ENCODE measurements around the gene BCAT1. TPM values are rescaled to one million over a fixed set of nuclear protein-coding genes. Genes with fewer than 3 reads are reported as not detected.
A peak's percentile ranks its signal among the peaks of the same experiment; 100 is the strongest.
"Not testable (repeated sequence)": the region's sequence is repeated elsewhere in the genome, so short reads cannot be mapped to it uniquely, and the experiment has no call there.

The BCAT1 gene
- polyA plus RNA-seq, 12 donors = 32.8 to 156 (median 51.2) TPM

DNA sequence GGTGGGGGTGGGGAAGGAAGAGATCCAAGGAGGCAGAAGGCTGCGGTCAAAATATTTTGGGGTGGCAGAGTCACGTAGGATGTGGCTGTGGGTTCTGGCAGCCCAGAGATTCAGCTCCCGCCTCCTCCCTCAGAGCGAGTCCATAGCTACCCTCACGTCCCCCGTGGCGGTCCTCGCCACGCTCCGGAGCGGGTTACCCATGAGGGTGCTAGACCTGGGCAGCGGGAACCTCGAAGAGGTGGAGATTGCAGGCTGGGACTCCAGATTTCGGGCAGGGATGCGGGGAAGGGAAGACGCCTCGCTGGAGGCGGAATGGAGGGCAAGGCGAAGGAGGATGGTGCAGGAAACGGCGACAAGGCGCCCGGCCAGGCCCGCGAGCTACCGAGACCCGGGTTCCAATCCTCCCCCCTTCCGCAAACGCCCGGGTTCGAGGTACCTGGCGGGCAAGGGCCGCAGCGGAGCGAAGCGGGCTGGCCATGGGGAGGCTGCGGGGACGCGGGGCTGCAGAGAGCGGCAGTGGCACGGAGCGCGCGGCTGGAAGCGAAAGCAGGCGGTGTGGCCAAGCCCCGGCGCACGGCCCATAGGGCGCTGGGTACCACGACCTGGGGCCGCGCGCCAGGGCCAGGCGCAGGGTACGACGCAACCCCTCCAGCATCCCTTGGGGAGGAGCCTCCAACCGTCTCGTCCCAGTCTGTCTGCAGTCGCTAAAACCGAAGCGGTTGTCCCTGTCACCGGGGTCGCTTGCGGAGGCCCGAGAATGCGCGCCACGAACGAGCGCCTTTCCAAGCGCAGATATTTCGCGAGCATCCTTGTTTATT is 46.2 kb downstream of the BCAT1 start:
- peak; percentile 22 for DNase-seq

DNA sequence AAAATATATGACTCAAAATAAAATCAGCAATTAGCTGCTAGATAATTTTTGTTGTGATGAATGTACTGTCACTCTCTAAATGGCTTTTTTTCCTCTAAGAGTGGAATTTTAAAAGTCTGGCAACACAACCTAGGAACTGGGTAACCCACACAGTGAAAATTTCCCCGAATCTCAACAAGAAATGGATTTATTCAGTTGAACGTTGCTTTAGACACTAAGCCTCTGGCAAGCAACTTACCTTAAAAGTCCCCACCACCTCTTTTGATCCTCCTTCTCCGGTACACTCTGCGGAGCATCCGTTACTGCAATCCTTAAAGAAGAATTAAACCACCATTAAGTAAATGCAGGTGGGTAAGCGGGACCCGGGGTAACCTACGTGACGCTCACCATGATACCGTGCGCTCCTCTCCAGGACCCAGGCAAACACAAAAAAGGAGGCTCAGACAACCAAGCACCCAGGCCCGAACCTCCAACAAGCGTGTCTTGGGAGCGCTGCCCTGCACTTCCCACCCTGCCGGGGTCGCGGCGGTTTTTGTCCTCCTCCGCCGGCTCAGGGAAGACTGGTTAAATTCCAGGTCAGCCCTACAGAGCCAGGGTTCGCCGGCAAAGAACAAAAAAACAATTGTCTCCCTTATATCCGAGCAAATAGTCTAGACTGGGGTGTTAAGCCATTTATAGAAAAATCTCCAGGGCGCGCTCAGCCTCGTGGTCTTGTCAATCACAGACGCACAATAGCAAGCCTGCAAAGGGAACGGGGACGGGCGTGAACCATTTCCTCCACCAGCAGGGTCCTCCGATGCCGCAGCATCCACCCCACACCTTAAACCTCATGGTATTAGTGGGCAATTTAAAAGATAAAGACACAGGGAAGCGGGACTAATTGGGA is 47.1 kb downstream of the BCAT1 start:
- no peak for DNase-seq

DNA sequence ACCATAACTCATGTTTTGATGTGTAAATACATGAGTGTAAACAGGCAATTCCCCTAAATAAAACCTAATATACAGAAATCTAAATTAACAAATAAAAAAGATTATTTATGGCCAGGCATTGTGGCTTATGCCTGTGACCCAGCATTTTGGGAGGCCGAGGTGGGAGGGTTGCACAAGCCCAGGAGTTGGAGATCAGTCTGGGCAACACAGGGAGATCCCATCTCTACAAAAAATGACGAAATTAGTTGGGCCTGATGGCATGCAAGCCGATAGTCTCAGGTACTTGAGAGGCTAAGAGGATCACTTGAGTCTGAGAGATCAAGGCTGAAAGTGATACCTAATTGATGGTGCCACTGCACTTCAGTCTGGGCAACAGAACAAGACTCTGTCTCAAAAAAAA is 48.7 kb downstream of the BCAT1 start:
- DNase-seq = no peak

DNA sequence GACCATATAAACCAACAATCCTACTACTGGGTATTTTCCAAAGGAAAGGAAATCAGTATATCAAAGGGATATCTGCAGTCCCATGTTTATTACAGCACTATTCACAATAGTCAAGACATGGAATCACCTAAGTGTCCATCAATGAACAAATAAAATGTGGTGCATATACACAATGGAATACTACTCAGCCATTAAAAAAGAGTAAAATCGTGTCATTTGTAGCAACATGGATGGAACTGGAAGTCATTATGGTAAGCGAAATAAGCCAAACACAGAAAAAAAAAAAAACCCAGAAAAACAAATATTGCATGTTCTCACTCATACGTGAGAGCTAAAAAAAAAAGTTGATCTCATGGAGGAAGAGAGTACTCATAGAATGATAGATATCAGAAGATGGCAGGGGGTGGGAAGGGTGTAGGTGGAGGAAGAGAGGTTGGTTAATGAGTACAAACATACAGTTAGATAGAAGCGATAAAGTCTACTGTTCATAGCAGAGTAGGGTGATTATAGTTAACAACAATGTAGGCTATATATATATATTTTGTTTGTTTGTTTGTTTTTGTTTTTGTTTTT is 49.3 kb downstream of the BCAT1 start:
- no peak for DNase-seq

DNA sequence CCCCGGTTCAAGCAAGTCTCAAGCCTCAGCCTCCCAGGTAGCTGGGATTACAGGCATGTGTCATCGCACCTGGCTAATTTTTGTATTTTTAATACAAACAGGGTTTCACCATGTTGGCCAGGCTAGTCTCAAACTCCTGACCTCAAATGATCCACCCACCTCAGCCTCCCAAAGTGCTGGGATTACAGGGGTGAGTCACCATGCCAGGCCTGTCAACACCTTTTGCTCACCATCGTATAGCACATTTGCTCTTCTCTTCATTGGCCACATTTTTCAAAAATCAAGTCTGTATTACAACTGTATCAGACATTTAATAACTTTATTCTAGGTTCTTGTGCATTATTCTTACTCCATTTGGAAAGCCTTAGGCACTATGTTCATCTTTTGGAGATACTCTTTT is 50.3 kb downstream of the BCAT1 start:
- DNase-seq = no peak

DNA sequence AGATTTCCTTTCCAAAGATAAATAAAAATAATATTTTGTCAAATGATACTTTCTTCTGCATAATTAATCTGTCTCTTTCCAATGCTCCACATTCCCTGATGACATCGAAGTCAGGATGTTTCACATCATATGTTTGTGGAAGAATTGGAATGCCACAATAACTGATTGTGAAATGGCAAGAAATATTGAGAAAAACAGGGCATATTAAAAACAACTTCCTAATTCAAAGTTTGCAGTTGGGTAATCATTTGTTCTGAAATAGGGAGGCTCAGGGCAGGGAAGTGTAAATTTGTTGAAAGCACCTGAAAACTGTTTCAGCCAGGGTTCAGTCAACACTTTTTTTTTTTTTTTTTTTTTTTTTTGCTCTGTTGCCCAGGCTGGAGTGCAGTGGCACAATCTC is 50.7 kb downstream of the BCAT1 start:
- no peak for DNase-seq

DNA sequence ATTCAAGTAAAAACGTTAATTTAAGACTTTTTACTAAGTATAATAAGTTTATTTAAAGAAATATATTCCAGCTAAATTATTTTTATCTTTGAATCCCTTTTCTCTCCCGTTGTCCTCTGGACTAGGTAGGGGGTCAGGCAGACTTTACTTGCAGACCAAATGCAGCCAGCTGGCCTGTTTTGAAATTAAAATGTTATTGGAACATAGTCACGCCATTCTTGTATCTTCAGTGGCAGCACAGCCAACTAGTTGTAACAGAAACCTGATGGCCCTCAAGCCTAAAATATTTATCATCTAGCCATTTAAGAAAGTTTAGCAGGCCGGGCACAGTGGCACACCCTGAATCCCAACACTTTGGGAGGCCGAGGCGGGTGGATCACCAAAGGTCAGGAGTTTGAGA is 52.7 kb downstream of the BCAT1 start:
- DNase-seq = no peak

DNA sequence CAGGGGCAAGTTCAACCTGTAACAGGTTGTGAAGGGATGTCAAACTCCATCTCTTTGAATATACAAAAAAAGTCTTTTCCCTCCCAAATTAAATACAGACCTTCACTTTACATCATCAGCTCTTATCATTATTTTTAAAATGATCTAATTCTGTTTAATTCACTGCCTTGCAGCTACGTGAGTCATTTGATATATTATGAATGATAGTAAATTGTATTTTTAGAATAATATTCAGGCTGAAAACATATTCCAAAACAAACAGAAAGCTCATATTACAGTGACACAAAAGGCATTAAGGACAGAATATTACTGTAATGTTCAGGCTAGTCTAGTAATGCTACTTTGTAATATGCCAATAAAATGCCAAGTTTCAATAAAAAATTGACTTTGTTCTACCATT is 53.3 kb downstream of the BCAT1 start:
- DNase-seq = no peak

DNA sequence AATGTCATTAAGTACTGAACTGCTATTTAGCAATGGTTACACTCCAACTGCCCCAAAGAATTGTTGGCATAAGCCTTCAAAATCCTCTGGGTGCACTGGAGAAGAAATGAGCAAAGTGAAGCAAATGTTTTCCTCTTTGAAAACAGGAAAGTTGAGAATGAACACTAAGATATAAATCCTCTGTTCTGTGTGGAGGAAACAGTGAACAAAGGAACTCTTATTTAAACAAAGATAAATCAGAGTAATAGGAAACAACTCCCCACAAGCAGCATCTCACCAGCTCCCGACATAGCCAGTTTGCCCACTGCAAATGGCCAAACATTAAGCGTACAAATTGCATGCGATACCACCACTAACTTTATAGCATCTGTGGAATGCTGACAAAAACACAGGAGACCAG is 54.0 kb downstream of the BCAT1 start:
- DNase-seq = no peak

DNA sequence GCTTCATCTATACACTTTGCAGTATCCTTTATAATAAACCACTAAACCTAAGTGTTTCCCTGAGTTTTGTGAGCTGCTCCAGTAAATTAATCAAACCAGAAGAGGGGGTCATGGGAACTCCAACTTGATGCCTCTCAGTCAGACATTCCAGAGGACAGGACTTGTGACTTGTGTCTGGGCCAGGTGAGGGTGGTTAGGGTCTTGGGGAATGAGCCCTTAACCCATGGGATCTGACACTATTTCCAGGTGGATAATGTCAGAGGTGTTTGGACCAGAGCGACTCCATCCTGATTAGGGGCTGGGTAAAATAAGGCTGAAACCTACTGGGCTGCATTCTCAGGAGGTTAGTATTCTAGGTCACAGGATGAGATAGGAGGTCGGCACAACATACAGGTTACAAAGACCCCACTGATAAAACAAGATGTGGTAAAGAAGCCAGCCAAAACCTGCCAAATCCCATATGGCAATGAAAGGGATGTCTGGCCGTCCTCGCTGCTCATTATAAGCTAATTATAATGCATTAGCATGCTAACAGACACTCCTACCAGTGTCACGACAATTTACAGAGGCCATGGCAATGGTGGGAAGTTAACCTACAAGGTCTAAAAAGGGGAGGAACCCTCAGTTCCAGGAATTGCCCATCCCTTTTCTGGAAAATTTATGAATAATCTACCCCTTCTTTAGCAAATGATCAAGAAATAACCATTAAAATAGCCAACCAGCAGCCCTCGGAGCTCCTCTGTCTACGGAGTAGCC is 58.7 kb downstream of the BCAT1 start:
- DNase-seq = no peak

DNA sequence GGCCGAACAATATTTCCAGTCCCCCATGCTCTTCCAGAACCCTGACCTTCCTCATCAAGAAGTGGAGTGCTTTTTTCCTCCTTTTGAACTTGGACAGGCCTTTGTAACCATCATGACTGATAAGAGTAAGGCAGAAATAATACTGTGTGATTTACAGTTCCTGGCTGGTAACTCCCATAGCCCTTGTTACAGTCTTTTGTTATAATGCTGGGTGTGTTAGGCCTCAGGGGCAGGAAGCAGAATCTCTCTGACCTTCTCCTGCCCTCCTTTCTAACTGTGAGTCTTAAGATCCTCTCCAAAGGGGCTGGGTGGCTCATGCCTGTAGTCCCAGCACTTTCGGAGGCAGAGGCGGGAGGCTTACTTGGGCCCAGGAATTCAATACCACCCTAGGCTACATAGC is 59.5 kb downstream of the BCAT1 start:
- no peak for DNase-seq

DNA sequence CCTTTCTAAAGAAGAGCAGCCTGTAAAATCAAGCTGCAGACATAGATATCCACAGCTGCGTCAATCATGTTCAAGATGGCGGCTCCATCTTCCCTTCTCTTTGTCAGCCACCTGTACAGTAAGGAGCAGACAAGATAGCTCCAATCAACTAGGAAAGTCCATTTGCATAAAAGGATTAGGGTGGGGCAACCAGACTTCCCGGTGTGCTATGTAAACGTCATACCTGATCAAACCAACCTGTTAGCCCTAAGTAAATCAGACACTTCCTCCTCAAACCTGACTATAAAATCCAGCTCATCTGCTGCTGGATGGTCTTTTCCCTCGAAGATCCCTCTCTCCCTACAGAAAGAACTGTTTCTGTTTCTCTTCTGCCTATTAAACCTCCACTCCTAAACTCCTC is 60.1 kb downstream of the BCAT1 start:
- no peak for DNase-seq

DNA sequence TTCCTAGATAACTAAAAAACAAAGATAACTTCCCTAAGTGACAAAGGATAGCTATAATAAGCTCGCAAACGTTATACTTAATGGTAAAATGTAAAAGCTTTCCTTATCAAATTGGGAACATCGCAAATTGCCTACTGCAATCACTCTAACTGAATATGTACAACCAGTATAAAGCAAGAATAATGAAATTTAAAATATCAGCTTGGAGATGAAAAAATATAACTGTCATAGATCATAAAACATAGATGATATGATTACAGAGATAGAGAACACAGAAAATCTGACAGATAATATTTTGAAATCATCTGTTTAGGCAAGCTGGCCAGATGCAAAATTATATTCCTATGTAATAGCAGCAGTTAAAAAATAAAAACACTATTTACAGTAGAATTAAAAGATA is 64.0 kb downstream of the BCAT1 start:
- no peak for DNase-seq

DNA sequence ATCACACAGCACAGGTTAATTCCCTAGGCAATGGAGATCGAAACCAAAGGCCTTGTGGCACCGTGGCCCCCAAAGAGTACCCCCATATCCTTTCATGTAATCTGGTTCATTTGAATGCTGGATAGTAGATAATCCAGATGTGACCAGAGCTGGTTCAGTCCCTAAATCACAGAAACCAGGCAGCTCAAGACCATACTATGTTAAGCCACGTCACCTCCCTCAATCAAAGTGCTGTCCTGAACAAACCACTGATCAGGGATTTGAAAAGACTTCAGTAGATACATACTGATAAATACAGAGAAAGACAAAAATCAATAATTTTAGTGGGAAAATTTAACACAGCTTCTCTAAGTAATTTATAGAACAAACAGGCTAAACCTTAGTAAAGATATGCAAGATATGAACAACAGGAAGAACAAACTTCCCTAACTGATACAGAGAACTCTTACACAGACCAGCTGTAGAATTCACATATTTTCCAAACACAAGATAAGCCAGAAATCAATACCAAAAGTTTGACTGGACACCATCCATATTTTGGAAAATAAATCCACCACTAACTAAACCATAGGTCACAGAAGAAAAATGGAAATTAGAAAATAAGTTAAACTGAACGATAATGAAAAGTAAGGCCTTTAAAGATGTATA is 67.1 kb downstream of the BCAT1 start:
- DNase-seq = no peak

DNA sequence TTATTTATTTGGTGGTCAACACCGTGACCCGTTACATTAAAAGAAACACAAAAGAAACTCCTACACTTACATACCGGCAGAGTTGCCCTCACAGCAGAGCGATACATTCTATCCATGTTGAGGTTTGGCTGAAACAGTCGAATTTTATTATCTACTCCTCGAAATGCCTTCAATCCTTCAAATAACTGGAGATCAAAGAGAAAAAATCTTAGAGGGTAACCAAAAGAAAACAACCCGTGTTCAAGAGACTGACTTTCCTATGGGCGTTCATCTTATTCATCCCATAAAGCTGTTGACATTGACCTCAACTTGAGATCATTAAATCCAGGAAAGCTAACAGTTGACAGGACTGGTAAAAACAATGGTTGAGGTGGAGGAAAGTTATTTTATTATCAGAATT is 67.7 kb downstream of the BCAT1 start:
- no peak for DNase-seq

DNA sequence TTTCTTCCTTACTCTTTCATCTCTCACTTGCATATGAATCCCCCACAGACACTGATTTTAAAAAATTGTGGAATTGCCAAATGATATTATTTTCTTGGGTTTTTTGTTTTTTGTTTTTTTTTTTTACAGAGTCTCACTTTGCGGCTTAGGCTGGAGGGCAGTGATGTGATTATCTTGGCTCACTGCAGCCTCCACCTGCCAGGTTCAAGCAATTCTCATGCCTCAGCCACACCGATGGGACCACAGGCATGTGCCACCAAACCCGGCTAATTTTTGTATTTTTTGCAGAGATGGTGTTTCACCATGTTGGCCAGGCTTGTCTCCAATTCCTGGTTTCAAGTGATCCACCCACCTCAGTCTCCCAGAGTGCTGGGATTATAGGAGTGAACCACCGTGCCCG is 68.2 kb downstream of the BCAT1 start:
- DNase-seq = no peak

DNA sequence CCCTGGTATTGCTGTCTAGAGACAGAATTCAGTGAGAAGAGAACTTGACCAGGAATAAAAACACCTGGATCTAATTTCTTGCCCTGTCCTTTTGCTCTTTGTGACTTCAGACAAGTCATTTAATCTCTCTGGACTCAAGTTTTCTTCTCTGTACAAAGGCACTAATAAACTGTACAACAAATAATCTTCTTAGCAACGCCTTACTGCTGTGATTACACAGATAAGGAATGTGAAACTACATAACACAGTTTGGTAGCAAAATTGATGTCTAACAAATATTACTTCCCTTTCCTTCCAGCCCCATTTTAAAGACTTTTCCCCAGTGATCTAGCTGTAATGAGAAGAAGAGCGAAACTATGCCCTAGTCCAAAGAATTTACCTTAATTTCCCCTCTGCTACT is 69.3 kb downstream of the BCAT1 start:
- DNase-seq = no peak

DNA sequence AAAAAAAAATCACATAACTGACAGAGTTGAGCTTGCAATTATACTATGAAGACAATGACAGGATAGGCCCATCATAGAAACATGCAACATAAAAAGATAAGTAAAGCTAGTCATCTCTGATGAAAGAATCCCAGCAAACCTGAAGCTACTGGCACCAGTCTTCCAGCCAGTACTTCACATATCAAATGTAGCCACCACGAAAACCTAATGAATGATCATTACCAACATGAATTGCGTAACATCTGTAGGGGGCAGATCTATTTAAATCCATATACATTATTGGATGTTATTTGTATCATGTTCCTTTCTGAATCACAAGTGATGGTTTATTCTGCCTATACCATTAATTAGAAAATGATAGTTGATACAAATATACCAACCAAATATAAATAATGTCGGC is 73.9 kb downstream of the BCAT1 start:
- no peak for DNase-seq

DNA sequence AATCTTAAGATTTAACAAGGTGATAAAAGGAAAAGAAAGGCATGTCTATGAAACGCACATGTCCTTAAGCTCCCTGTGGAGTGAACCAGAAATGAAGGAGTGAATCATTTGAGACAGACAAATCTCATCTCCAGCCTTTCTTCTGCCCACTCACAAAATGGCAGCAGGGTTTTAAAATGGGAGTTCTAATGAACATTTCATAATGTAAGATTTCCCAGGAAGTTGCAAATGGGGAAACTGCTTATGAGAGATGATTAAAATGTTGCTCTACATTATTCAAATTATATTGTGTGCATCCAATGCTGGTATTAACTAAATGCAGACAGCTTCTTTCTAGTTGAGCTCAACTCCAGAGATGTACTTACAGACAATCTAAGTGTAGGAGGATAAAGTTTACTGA is 76.7 kb downstream of the BCAT1 start:
- no peak for DNase-seq

DNA sequence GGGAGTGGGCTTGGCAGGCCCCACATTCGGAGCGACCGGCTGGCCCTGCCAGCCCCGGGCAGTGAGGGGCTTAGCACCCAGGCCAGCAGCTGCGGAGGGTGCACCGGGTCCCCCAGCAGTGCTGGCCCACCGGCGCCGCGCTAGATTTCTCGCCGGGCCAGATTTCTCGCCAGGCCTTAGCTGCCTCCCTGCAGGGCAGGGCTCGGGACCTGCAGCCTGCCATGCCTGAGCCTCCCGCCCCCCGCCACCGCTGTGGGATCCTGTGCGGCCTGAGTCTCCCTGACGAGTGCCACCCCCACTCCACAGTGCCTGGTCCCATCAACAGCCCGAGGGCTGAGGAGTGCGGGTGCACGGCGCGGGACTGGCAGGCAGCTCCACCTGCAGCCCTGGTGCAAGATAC is 82.8 kb downstream of the BCAT1 start:
- not testable (repeated sequence) for DNase-seq

DNA sequence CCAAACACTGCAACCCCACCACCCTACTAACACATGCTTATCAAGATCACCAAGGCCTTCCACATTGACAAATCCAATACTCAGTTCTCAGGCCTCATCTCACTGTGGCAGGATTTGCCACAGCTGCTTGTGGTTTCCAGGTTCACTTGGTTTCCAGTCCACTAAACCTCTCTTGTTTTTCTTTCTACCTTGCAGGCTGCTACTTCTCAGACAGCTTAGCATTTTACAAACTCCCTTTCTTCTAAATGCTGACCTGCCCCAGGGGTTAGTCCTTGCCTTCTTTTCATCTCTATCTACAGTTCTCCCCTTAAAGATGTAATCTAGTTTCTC is 84.1 kb downstream of the BCAT1 start:
- DNase-seq = no peak
